ENCODE data around the gene APCDD1.

Gene APCDD1

DNA sequence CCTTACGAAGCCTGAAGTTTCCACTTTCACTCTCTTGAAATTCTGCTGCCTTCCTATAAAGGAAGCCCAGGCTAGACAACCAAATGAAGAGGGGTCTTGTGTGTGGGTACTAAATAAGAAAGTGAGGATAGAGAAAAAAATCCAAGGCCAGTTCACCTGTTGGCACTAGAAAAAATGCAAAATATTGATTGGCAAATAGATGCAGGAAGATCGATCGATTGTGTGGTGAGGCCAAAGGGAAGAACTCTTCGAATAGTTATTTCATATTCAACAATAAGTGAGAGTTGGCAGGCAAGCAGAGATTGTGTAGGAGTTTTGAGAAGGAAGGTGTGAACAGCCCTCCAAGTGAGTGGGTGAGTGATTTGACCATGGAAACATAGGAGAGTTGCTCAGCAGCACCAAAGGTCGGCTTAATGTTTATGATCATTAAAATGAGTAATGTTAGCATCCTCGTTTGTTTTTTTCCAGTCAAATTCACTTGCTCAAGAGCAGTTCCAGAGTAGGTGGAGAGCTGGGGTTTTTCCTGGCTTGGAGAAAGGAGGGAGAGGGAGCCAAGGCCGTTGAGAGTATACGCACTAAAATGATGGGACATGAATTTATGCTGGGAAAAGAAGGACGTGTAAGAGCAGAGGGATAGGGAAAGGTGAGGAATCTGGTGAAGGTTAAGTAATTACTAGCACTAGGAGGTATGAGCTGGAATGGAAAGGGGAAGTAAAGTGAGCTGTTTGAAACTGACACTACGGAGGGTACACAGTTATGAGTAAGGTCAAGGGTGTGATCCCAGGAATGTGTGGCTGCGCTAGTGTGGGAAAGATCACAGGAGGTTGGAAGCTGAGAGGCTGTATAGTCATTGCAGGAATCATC, 70.3 kb downstream of the APCDD1 start:
- H3K4me1 ChIP-seq: no peaks in the 10 kb centered on the region
- H3K4me3 ChIP-seq (ENCODE audit: low read depth, low read length): no peak overlapping the region
- H3K36me3 ChIP-seq: no peaks in the 10 kb centered on the region
- no peaks in the 10 kb centered on the region for H3K9me3 ChIP-seq
- H3K27me3 ChIP-seq: peaks cover 1% of the 10 kb centered on the region; the same call in 1 of the 2 replicates
- no peak for DNase-seq
- TF ChIP-seq, protein P1, sequence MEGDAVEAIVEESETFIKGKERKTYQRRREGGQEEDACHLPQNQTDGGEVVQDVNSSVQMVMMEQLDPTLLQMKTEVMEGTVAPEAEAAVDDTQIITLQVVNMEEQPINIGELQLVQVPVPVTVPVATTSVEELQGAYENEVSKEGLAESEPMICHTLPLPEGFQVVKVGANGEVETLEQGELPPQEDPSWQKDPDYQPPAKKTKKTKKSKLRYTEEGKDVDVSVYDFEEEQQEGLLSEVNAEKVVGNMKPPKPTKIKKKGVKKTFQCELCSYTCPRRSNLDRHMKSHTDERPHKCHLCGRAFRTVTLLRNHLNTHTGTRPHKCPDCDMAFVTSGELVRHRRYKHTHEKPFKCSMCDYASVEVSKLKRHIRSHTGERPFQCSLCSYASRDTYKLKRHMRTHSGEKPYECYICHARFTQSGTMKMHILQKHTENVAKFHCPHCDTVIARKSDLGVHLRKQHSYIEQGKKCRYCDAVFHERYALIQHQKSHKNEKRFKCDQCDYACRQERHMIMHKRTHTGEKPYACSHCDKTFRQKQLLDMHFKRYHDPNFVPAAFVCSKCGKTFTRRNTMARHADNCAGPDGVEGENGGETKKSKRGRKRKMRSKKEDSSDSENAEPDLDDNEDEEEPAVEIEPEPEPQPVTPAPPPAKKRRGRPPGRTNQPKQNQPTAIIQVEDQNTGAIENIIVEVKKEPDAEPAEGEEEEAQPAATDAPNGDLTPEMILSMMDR (IDR thresholded peaks at IDR 0.05; ENCODE audit: low read depth, low read length): no peak

DNA sequence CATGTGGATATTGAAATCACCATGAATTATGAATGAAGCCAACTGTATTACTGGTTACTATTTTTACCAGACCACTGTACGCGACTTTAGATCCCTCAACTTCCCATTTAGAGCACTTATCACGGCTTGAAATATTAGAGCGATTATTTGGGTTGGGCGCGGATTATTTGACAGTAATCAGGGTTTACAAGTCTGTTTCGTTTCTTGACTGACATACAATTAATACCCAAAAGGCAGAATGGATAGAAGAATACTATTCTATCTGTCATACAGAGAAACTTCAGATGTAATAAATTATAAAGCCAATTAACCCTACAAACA, 70.9 kb downstream of the APCDD1 start:
- TF ChIP-seq, protein P1 (IDR thresholded peaks at IDR 0.05; ENCODE audit: low read depth, low read length): no peak
- no peaks in the 10 kb centered on the region for H3K27me3 ChIP-seq
- no peaks in the 10 kb centered on the region for H3K9me3 ChIP-seq
- DNase-seq: no peak
- no peaks in the 10 kb centered on the region for H3K36me3 ChIP-seq
- peak overlapping the region; percentile 89 for H3K4me3 ChIP-seq (ENCODE audit: low read depth, low read length)
- no peaks in the 10 kb centered on the region for H3K4me1 ChIP-seq

GRCh38 chr18:10525697-10526560, 71.5 kb downstream of the APCDD1 start, which contains the start of gene NAPG:
TSS of gene NAPG (plus strand) at chr18:10526027. CDS start at chr18:10526103, 76 bp downstream.
- peak within 1 kb of the TSS; percentile 89 for H3K4me3 ChIP-seq (ENCODE audit: low read depth, low read length)
- H3K36me3 ChIP-seq: no peaks in the 10 kb centered on the region
- peak; percentile 84 for DNase-seq
- TF ChIP-seq, protein P1 (IDR thresholded peaks at IDR 0.05; ENCODE audit: low read depth, low read length): no peak
- H3K9me3 ChIP-seq: no peaks in the 10 kb centered on the region
- H3K27me3 ChIP-seq: no peaks in the 10 kb centered on the region
- H3K4me1 ChIP-seq: no peaks in the 10 kb centered on the region

- DNase-seq: no peak
- Histone ChIP-seq H3K27me3 (no peaks in the 10 kb centered on the region), H3K4me1 (no peaks in the 10 kb centered on the region), H3K4me3 (ENCODE audit: low read depth, low read length) (peak overlapping the region; percentile 89), H3K36me3 (no peaks in the 10 kb centered on the region), H3K9me3 (no peaks in the 10 kb centered on the region)
- TF ChIP-seq, protein P1 (IDR thresholded peaks at IDR 0.05; ENCODE audit: low read depth, low read length): no peak
Observed at GRCh38 chr18:10526561-10526949, 72.1 kb downstream of the APCDD1 start.

- TF ChIP-seq, protein P1 (IDR thresholded peaks at IDR 0.05; ENCODE audit: low read depth, low read length): no peak
- H3K4me1 ChIP-seq: no peaks in the 10 kb centered on the region
- no peak overlapping the region for H3K4me3 ChIP-seq (ENCODE audit: low read depth, low read length)
- H3K27me3 ChIP-seq: no peaks in the 10 kb centered on the region
- no peaks in the 10 kb centered on the region for H3K36me3 ChIP-seq
- DNase-seq: no peak
- H3K9me3 ChIP-seq: no peaks in the 10 kb centered on the region
Observed at GRCh38 chr18:10528439-10528838, 74.0 kb downstream of the APCDD1 start.

All from BE2C (cell line).